Loucy (cell line): Measurements from ENCODE around the gene RASSF5.

ENCODE experiments used
- H2AFZ ChIP-seq: fragments of 200-600 bp; sonication (generic); 2 replicates; pipeline ENCODE4 v1.6.0; 2016; ENCODE audit warnings: antibody characterized with exemption, mild to moderate bottlenecking, low read length, moderate library complexity
- H3F3A ChIP-seq: fragments of 200-600 bp; 2 replicates; pipeline ENCODE4 v1.6.0; 2016; ENCODE audit warnings: antibody characterized with exemption, low read depth, mild to moderate bottlenecking
- H3K27me3 ChIP-seq: fragments of 200-600 bp; sonication (generic); 2 replicates; pipeline ENCODE4 v1.6.1; 2014; ENCODE audit warnings: low read length, mild to moderate bottlenecking; ENCODE audit not compliant: insufficient read depth, poor library complexity, severe bottlenecking
- H3K36me3 ChIP-seq: fragments of 200-600 bp; sonication (generic); 2 replicates; pipeline ENCODE4 v1.6.1; 2016; ENCODE audit warnings: low read length; ENCODE audit not compliant: insufficient read depth
- H3K4me1 ChIP-seq: fragments of 200-600 bp; sonication (generic); 2 replicates; pipeline ENCODE4 v1.5.1; 2014; ENCODE audit warnings: low read length, mild to moderate bottlenecking; ENCODE audit not compliant: insufficient read depth, poor library complexity, severe bottlenecking
- H3K4me2 ChIP-seq: fragments of 200-600 bp; sonication (generic); 2 replicates; pipeline ENCODE4 v1.6.0; 2014; ENCODE audit warnings: antibody characterized with exemption, low read length, low read depth, mild to moderate bottlenecking; ENCODE audit not compliant: poor library complexity, severe bottlenecking
- H3K4me3 ChIP-seq: fragments of 200-600 bp; sonication (generic); 2 replicates; pipeline ENCODE4 v1.5.1; 2014; ENCODE audit warnings: low read length, mild to moderate bottlenecking, mixed read lengths; ENCODE audit not compliant: poor library complexity, severe bottlenecking
- H3K79me2 ChIP-seq: fragments of 200-600 bp; sonication (generic); 2 replicates; pipeline ENCODE4 v1.6.1; 2014; ENCODE audit warnings: low read length; ENCODE audit not compliant: insufficient read depth
- H3K9ac ChIP-seq: fragments of 200-600 bp; sonication (generic); 2 replicates; pipeline ENCODE4 v1.6.0; 2014; ENCODE audit warnings: mild to moderate bottlenecking, low read depth, low read length, moderate library complexity; ENCODE audit not compliant: poor library complexity, severe bottlenecking
- H3K9me2 ChIP-seq: fragments of 200-600 bp; sonication (generic); replicated peaks from 2 replicates; pipeline ENCODE4 v1.6.1; 2016; ENCODE audit warnings: low read depth, low read length, mixed read lengths
- H3K9me3 ChIP-seq: fragments of 200-600 bp; sonication (generic); 2 replicates; pipeline ENCODE4 v1.6.1; 2014; ENCODE audit warnings: mild to moderate bottlenecking, antibody characterized with exemption, low read length, low read depth; ENCODE audit not compliant: insufficient read depth
- H4K20me1 ChIP-seq: fragments of 200-600 bp; sonication (generic); 2 replicates; pipeline ENCODE4 v1.6.0; 2014; ENCODE audit warnings: antibody characterized with exemption, low read length, mild to moderate bottlenecking; ENCODE audit not compliant: insufficient read depth, poor library complexity, severe bottlenecking
- EZH2phosphoT487 ChIP-seq: fragments of 200-600 bp; IDR thresholded peaks from 2 replicates; pipeline ENCODE4 v1.6.1; 2018; ENCODE audit warnings: antibody characterized with exemption, mild to moderate bottlenecking, moderate library complexity, borderline replicate concordance
- TF ChIP-seq, protein P1 (sequence below): fragments of 200-600 bp; sonication (generic); conservative IDR thresholded peaks from 2 replicates; pipeline ENCODE4 v1.5.1; 2014; ENCODE audit warnings: mild to moderate bottlenecking, antibody characterized with exemption, low read length

Gene RASSF5

DNA sequence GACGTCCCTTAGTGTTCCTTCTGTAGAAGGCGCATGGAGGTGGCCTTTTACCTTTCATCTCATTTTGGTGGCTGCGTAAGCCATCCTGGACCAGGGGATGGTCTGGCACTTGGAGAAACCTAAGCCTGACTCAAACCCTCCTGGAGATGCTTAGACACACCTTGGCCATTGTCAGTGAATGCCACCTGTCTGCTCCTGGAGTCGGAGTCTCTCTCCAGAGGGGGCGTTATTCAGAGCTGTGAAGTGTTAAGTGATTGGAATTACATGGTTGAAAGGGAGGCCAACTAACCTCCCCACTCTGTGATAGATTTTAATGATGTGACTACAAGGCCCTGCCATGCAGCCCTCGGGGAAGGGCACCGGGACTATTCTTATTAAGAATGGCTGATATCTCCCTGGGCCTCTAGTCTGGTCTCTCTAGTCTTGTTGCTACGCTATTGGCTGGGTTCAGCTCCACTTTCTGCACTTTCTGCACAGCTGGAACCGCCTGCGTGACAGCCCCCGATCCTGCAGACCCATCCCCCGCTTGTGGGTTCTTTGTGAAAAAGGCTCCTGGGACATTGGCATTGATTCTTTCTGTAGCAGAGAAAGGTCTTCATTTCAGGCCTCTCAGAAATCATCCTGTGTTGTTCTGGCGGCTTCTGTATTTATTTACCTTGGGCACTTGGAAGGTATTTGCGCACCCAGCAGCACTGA, 4.2 kb downstream of the RASSF5 start:
- H3K9ac ChIP-seq = no peak overlapping the region
- H3K9me3 ChIP-seq = no peaks in the 10 kb centered on the region
- H3K9me2 ChIP-seq = no peaks in the 10 kb centered on the region
- H3K27me3 ChIP-seq = no peaks in the 10 kb centered on the region
- H2AFZ ChIP-seq = no peak overlapping the region
- no peaks in the 10 kb centered on the region for H3F3A ChIP-seq
- H3K4me2 ChIP-seq = no peak overlapping the region
- H3K79me2 ChIP-seq = no peaks in the 10 kb centered on the region
- TF ChIP-seq, protein P1, sequence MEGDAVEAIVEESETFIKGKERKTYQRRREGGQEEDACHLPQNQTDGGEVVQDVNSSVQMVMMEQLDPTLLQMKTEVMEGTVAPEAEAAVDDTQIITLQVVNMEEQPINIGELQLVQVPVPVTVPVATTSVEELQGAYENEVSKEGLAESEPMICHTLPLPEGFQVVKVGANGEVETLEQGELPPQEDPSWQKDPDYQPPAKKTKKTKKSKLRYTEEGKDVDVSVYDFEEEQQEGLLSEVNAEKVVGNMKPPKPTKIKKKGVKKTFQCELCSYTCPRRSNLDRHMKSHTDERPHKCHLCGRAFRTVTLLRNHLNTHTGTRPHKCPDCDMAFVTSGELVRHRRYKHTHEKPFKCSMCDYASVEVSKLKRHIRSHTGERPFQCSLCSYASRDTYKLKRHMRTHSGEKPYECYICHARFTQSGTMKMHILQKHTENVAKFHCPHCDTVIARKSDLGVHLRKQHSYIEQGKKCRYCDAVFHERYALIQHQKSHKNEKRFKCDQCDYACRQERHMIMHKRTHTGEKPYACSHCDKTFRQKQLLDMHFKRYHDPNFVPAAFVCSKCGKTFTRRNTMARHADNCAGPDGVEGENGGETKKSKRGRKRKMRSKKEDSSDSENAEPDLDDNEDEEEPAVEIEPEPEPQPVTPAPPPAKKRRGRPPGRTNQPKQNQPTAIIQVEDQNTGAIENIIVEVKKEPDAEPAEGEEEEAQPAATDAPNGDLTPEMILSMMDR = no peak
- TF ChIP-seq EZH2phosphoT487 = no peak
- H3K36me3 ChIP-seq = no peaks in the 10 kb centered on the region
- H4K20me1 ChIP-seq = no peaks in the 10 kb centered on the region
- no peak overlapping the region for H3K4me3 ChIP-seq
- H3K4me1 ChIP-seq = no peaks in the 10 kb centered on the region

DNA sequence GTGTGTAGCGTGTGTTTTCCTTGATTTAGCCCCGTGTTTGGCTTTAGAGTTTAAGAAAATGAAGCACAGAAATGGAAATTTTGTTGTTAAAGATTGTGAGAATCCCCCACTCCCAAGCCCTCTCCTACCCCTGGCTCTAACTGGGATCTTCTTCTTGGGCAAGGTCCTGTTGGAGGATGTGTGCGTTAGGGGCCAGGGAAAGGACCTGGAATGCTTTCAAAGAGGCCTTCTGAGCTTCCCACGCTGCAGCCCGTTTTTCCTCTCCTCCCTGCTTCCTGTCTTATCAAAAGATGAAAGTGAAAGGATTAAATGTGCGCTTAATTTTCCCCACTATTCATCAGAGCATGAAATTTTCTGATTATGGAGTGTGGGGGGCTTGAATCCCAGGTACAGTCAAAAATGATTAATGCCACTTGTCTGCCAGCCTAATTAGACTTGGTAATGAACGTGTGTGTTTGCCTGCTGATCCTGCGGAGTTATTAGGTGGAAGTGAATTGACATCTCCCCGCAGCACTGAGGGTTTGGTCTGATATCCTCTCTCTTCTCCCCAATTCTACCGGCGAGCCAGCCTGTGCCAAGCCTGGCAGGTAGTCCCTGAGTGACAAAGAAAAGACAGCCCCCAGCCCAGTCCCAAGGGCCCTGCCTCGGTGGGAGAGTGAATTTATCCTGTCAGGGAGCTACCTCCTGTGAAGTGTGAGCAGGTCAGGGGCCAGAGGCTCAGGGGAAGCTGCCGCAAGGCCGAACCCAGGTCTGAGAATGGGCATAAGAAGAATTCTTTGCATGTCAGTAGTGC, 4.9 kb downstream of the RASSF5 start:
- Histone ChIP-seq H4K20me1 (no peaks in the 10 kb centered on the region), H2AFZ (no peak overlapping the region), H3K4me3 (no peak overlapping the region), H3K4me2 (no peak overlapping the region), H3K79me2 (no peaks in the 10 kb centered on the region), H3K36me3 (no peaks in the 10 kb centered on the region), H3K9ac (no peak overlapping the region), H3K9me2 (no peaks in the 10 kb centered on the region), H3K9me3 (no peaks in the 10 kb centered on the region), H3F3A (no peaks in the 10 kb centered on the region), H3K4me1 (no peaks in the 10 kb centered on the region), H3K27me3 (no peaks in the 10 kb centered on the region)
- no peak for TF ChIP-seq EZH2phosphoT487
- TF ChIP-seq, protein P1 = no peak

DNA sequence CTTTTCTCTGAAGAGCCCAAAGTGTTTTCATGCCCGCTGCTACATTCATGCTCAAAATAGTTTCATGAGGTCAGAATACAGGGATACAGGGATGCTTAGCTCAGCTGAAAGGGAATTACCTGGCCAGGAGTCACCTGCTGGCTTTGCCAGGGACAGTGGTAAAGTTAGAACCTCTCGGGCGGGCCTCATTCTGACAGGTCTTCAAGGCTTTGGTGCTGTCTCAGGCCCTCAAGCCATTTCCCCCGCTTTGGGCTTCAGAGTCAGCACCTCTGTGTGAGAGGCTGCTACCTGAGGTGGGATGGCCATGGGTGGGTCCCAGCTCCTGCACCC, 5.5 kb downstream of the RASSF5 start:
- no peaks in the 10 kb centered on the region for H3K9me3 ChIP-seq
- no peaks in the 10 kb centered on the region for H3K79me2 ChIP-seq
- H3K4me2 ChIP-seq = no peak overlapping the region
- no peaks in the 10 kb centered on the region for H3K9me2 ChIP-seq
- no peak overlapping the region for H2AFZ ChIP-seq
- H4K20me1 ChIP-seq = no peaks in the 10 kb centered on the region
- no peaks in the 10 kb centered on the region for H3K4me1 ChIP-seq
- H3K27me3 ChIP-seq = no peaks in the 10 kb centered on the region
- no peak overlapping the region for H3K9ac ChIP-seq
- no peaks in the 10 kb centered on the region for H3F3A ChIP-seq
- no peak for TF ChIP-seq EZH2phosphoT487
- TF ChIP-seq, protein P1 = no peak
- H3K4me3 ChIP-seq = no peak overlapping the region
- H3K36me3 ChIP-seq = no peaks in the 10 kb centered on the region
